Peyer's patch (tissue), 4 donors: ENCODE data around the gene SLC25A30.

Experiments used
- POLR2A ChIP-seq, 2 donors: fragments of 450-650 bp; IDR thresholded peaks; one replicate each; pipeline ENCODE4 v1.5.1; 2017; ENCODE audit warnings: antibody characterized with exemption in 2 of 2, mild to moderate bottlenecking in 2 of 2, moderate library complexity in 2 of 2
- TF ChIP-seq, protein P1 (sequence below), 6 experiments: fragments of 450-650 bp in 4 of 6; fragments of 200-600 bp in 2 of 6; sonication (generic) in 1 of 6; IDR thresholded peaks; one replicate each; pipeline ENCODE4 v1.5.1; 2017 to 2019; ENCODE audit warnings: antibody characterized with exemption in 6 of 6, mild to moderate bottlenecking in 3 of 6, moderate library complexity in 1 of 6

DNA sequence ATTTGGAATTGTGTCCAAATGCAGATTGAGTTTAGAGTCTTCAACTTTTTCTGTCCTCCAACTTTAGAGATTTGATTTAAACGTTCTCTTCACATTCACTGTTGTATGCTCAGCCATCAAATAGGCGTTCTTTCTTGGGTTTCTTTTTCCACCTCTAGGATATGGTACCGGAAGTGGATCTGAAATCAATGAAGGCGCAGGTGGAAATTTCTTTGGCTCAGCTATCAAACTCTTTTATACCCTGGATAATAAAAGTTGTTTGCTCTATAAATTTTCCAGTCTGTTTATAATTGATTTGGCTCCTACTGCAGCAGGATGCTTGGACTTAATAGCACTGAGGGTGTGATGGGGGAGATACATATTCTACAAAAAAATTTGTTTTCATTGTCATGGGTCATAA is 48.2 kb upstream of the SLC25A30 start:
- TF ChIP-seq, protein P1, sequence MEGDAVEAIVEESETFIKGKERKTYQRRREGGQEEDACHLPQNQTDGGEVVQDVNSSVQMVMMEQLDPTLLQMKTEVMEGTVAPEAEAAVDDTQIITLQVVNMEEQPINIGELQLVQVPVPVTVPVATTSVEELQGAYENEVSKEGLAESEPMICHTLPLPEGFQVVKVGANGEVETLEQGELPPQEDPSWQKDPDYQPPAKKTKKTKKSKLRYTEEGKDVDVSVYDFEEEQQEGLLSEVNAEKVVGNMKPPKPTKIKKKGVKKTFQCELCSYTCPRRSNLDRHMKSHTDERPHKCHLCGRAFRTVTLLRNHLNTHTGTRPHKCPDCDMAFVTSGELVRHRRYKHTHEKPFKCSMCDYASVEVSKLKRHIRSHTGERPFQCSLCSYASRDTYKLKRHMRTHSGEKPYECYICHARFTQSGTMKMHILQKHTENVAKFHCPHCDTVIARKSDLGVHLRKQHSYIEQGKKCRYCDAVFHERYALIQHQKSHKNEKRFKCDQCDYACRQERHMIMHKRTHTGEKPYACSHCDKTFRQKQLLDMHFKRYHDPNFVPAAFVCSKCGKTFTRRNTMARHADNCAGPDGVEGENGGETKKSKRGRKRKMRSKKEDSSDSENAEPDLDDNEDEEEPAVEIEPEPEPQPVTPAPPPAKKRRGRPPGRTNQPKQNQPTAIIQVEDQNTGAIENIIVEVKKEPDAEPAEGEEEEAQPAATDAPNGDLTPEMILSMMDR (IDR thresholded peaks at IDR 0.05) = no peak
- TF ChIP-seq POLR2A (IDR thresholded peaks at IDR 0.05) = no peak
